ENCODE measurements around the gene GJC2. TPM values are rescaled to one million over a fixed set of nuclear protein-coding genes. Genes with fewer than 3 reads are reported as not detected.

Gene GJC2
- total RNA-seq, 2 experiments from 2014 or later = 2.1 to 2.4 TPM

DNA sequence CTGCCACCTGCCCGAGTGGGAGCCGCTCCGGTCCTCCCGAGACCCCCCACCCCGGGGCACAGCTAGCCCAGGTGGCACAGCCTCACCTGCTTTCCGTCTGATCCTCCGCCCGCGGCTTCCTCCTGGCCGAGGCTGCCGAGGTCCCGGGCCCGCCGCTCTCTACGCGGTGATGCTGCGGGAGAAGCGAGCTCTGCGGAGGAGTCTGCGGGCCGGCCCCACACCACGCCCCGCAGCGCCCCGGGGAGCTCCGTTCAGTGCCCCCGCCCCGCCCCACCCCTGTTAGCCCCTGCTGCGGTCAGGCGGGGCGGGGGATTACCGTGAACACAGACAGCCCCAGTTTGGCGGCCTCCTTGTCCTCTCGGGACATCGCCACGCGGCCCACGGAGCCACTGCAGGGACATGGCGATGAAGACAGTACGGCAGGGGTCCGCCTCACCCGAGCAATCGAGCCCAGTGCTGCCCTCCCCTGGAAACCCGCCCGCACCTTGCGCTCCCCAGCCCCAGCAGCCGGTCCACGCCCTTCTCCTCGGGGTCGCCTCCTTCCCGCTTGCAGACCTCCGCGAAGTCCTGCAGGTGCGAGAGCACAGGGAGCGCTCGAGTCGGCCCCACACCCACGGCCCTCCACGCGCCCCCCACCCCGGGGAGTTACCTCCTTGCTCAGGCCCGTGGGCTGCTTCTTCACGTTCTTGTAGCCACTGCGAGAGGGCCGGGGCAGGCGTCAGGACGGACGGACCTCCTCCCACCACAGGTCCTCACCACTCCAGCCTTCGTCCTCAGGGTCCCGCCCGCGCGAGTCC, 47.5 kb upstream of the GJC2 start:
- H3K4me3 Mint-ChIP-seq = peak overlapping the region; percentile 88
- intact Hi-C loops (cut with DNase I, micrococcal nuclease) = loop anchor here (2.0 to 10.0 kb wide), 4 partner anchors 43 to 367 kb away; partner anchors contain the start of genes JMJD4 (in 1 of the 2), SNAP47 (in 1 of the 2) and TRIM11 (in 1 of the 2)
- peak; percentile 41 to 88 (median 57) for DNase-seq
- ChIA-PET POLR2A (interaction anchor here (0.7 to 6.9 kb wide), 5 partner anchors 15 to 538 kb away, joined by 3 to 44 read pairs (median 5); partner anchors contain the start of genes ARF1 and IBA57), CTCF (interaction anchor here (0.9 to 1.2 kb wide), 3 partner anchors 15 to 63 kb away, joined by 3 to 6 read pairs (median 3); partner anchors contain the start of gene IBA57)
- Histone ChIP-seq H3K27ac (ENCODE audit: low read depth in 1 of 2, low read length in 2 of 2) (peak overlapping the region; percentile 51 to 69), H3K4me1 (ENCODE audit: insufficient read depth, low read length) (peaks cover 32% of the 10 kb centered on the region), H3K27me3 (ENCODE audit: control insufficient read depth in 1 of 2, insufficient read depth in 2 of 2, low read length in 2 of 2) (no peaks in the 10 kb centered on the region), H3K36me3 (ENCODE audit: insufficient read depth, low read length) (peaks cover 57% of the 10 kb centered on the region), H3K9me3 (ENCODE audit: control insufficient read depth in 1 of 2, insufficient read depth in 1 of 2, low read length in 2 of 2) (no peaks in the 10 kb centered on the region), H3K4me3 (ENCODE audit: low read length) (peak overlapping the region; percentile 83)
- H3K27me3 Mint-ChIP-seq = no peaks in the 10 kb centered on the region
- peaks cover 32% of the 10 kb centered on the region for H3K4me1 Mint-ChIP-seq (ENCODE audit: low read depth)
- TF ChIP-seq, protein P1, sequence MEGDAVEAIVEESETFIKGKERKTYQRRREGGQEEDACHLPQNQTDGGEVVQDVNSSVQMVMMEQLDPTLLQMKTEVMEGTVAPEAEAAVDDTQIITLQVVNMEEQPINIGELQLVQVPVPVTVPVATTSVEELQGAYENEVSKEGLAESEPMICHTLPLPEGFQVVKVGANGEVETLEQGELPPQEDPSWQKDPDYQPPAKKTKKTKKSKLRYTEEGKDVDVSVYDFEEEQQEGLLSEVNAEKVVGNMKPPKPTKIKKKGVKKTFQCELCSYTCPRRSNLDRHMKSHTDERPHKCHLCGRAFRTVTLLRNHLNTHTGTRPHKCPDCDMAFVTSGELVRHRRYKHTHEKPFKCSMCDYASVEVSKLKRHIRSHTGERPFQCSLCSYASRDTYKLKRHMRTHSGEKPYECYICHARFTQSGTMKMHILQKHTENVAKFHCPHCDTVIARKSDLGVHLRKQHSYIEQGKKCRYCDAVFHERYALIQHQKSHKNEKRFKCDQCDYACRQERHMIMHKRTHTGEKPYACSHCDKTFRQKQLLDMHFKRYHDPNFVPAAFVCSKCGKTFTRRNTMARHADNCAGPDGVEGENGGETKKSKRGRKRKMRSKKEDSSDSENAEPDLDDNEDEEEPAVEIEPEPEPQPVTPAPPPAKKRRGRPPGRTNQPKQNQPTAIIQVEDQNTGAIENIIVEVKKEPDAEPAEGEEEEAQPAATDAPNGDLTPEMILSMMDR (IDR thresholded peaks at IDR 0.05) = peak; percentile 30
- peaks cover 63% of the 10 kb centered on the region for H3K36me3 Mint-ChIP-seq (ENCODE audit: low read depth)
- H3K27ac Mint-ChIP-seq = peak overlapping the region; percentile 87
- peak; percentile 56 for ATAC-seq (ENCODE audit: poor library complexity)
- H3K9me3 Mint-ChIP-seq = no peaks in the 10 kb centered on the region

DNA sequence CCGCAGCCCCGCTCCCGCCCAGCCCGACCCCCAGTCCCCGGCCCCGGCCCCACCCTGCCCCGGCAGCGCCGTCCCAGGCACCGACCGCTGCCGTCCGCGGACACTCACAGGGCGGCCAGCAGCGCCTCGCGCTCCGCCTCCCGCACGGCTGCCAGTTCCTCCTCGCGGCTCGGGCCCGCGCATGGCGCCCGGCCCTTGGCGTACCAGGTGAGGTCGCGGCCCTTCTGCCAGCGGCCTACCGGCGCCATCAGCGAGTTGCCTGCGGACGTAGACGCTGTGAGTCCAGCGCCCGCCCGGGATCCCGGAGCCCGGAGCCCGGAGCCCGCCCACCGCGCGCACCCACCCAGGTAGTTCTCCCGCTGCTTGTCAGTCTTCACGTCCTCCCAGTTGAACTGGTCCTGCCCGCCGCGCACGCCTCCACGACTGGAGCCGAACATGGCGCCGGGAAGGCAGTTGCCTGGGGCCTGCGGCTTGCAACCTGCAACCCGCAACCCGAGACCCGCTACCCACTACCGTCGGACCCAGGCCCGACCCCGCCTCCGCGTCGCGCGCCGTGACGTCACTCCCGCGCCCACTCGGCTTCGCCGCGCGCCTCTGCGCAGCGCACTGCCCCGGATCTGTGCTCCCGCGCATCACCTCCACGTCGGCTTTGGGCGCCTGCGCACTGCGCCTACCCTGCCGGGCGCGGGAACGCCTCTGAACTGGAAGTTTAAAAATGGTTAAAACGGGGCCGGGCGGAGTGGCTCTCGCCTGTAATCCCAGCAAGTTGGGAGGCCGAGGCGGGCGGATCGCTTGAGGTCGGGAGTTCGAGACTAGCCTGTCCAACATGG, 46.7 kb upstream of the GJC2 start, which contains the start of gene C1orf35:
C1orf35 (minus strand) TSS at position 535 of the 830 bp plus-strand sequence; CDS start at position 437, 98 bp downstream.
- ChIA-PET POLR2A (interaction anchor here (6.9 kb wide), 1 partner anchor 20 kb away, joined by 44 read pairs; the partner anchor contains the start of gene ARF1), CTCF (no interaction called here)
- Mint-ChIP-seq H3K27ac (peak within 1 kb of the TSS; percentile 97), H3K4me1 (ENCODE audit: low read depth) (peaks cover 33% of the 10 kb centered on the region), H3K27me3 (no peaks in the 10 kb centered on the region), H3K36me3 (ENCODE audit: low read depth) (peaks cover 55% of the 10 kb centered on the region), H3K9me3 (no peaks in the 10 kb centered on the region), H3K4me3 (peak within 1 kb of the TSS; percentile 96)
- peak; percentile 78 for ATAC-seq (ENCODE audit: poor library complexity)
- Histone ChIP-seq H3K9me3 (ENCODE audit: control insufficient read depth in 1 of 2, insufficient read depth in 1 of 2, low read length in 2 of 2) (no peaks in the 10 kb centered on the region), H3K27me3 (ENCODE audit: control insufficient read depth in 1 of 2, insufficient read depth in 2 of 2, low read length in 2 of 2) (no peaks in the 10 kb centered on the region), H3K4me3 (ENCODE audit: low read length) (peak within 1 kb of the TSS; percentile 83), H3K36me3 (ENCODE audit: insufficient read depth, low read length) (peaks cover 55% of the 10 kb centered on the region), H3K4me1 (ENCODE audit: insufficient read depth, low read length) (peaks cover 37% of the 10 kb centered on the region), H3K27ac (ENCODE audit: low read depth in 1 of 2, low read length in 2 of 2) (peak within 1 kb of the TSS; percentile 77 to 87)
- DNase-seq = peak; percentile 87 to 96 (median 92)
- intact Hi-C loops (cut with DNase I, micrococcal nuclease) = loop anchor here (1.0 to 10.0 kb wide), 6 partner anchors 21 to 368 kb away; partner anchors contain the start of genes ARF1 (in 1 of the 2), JMJD4 (in 1 of the 2), SNAP47 (in 1 of the 2) and TRIM11 (in 1 of the 2)
- TF ChIP-seq, protein P1 (IDR thresholded peaks at IDR 0.05) = no peak
